Pancreas (tissue), 10 donors: ENCODE data around the gene DOLK. TPM values are rescaled to one million over a fixed set of nuclear protein-coding genes. Genes with fewer than 3 reads are reported as not detected.

Experiments
- ATAC-seq, 4 donors: fragments of 200-7000 bp; cut with Tn5 transposase; one replicate each; pipeline versions ENCODE4 v1.8.0 to v1.9.1; 2020; ENCODE audit warnings: mild to moderate bottlenecking in 4 of 4, moderate library complexity in 4 of 4
- DNase-seq, 6 donors: peaks; one replicate each; pipeline ENCODE4 v3.0.0-alpha.2; 2020
- FAIRE-seq: peaks from 2 replicates; lab custom pipeline; 2012; peaks lifted over from hg19 to GRCh38; lab: Jason Lieb, UNC
- H3K27ac ChIP-seq, 4 donors: fragments of 200-600 bp; sonication (generic); 1 replicate in 3 of 4; 2 replicates in 1 of 4; pipeline versions ENCODE4 v1.5.0 to v1.8.0; 2020
- H3K27me3 ChIP-seq, 4 donors: fragments of 200-600 bp; one replicate each; pipeline ENCODE4 v1.8.0; 2021
- H3K36me3 ChIP-seq, 3 donors: fragments of 200-600 bp; sonication (generic) in 1 of 3; one replicate each; pipeline versions ENCODE4 v1.5.0 to v1.8.0; 2020 to 2021
- H3K4me1 ChIP-seq, 3 donors: fragments of 200-600 bp; one replicate each; pipeline ENCODE4 v1.8.0; 2021
- H3K4me3 ChIP-seq, 4 donors: fragments of 200-600 bp; sonication (generic) in 2 of 4; one replicate each; pipeline versions ENCODE4 v1.5.0 to v1.8.0; 2020 to 2021
- H3K9me3 ChIP-seq, 4 donors: fragments of 200-600 bp; one replicate each; pipeline ENCODE4 v1.8.0; 2021
- CTCF ChIP-seq, 4 donors: fragments of 200-600 bp; sonication (generic) in 3 of 4; IDR thresholded peaks; one replicate each; pipeline versions ENCODE4 v1.5.0 to v1.8.0; 2021; ENCODE audit warnings: antibody characterized with exemption in 4 of 4
- WGBS, 2 donors: extraction: QIAGEN DNeasy Blood & Tissue Kit; methylation state at CpG; one replicate each; pipeline ENCODE4 v1.1.7; 2013; 5-methylcytosine and 5-hydroxymethylcytosine counted together
- intact Hi-C, 3 donors: fragments of 100-400 bp; cut with DNase I; formaldehyde crosslinking; loops; one replicate each; pipeline versions ENCODE4 v1.11.1 to v1.14.2; 2022
- polyA plus RNA-seq, 2 donors: library from polyadenylated mRNA; stranded (reverse); fragments of 200-250 nt; gene quantifications; one replicate each; pipeline ENCODE4 v1.2.3, GENCODE V29; 2013
- total RNA-seq, 6 donors: library from RNA; stranded (reverse); fragmentation: NEBNext Ultra II Directional in 4 of 6; extraction: Animal tissue kit (Norgen Biotek cat#: 25700) in 4 of 6; gene quantifications; one replicate each; pipeline versions ENCODE4 v1.2.1 to v1.2.4, GENCODE V29; 2021 to 2023
- donor health status: healthy with polysubstance abuse.
- donor health status: DM: no; HTN: no; CAD: no; lungs with moderate emphysema.
- donor health status: DM: no; HTN: no; CAD: no.
- donor health status: control.
- donor health status: control.
- donor health status: Bipolar disorder and iron deficiency.
- donor health status: DM: yes; HTN: yes; CAD: no.
- donor health status: DM: no; HTN: no; CAD: no.
- donor health status: DM: no; HTN: no; CAD: no.
- donor health status: DM: yes; HTN: yes; CAD: no.

Gene DOLK
- total RNA-seq (1 to 10 TPM; 5.7 to 8.2 (median 6.6) TPM), polyA plus RNA-seq (1 to 10 TPM; 5.4 to 8.5 TPM)

GRCh38 chr9:128947527-128948301 is at the start of gene DOLK, which contains the start of gene NUP188:
Gene DOLK, minus strand, starts transcription at chr9:128947603. Its CDS starts 300 bp downstream, at chr9:128947303.
Gene NUP188, plus strand, starts transcription at chr9:128947699. Its CDS starts 21 bp downstream, at chr9:128947720.
- Histone ChIP-seq H3K27ac (peak within 1 kb of the TSS; percentile 71 to 92 (median 81)), H3K27me3 (no peaks in the 10 kb centered on the region), H3K36me3 (no peaks in the 10 kb centered on the region), H3K4me1 (peaks cover 0 to 7% (median 0%) of the 10 kb centered on the region in 3 donors), H3K9me3 (no peaks in the 10 kb centered on the region), H3K4me3 (peak within 1 kb of the TSS; percentile 74 to 92 (median 86))
- FAIRE-seq (no peak), DNase-seq (peak; percentile 95 to 100 (median 98)), ATAC-seq (peak; percentile 92 to 98 (median 94))
- WGBS, 2 donors, result 1% methylated on average over 77 to 86 of the region's 86 CpGs
- intact Hi-C loops, result no loop called here
- no peak for TF ChIP-seq CTCF (IDR thresholded peaks at IDR 0.05)

GRCh38 chr9:128995791-128996190 is 48.4 kb upstream of the DOLK start:
- Histone ChIP-seq H3K27me3 (no peaks in the 10 kb centered on the region), H3K4me1 (no peaks in the 10 kb centered on the region), H3K4me3 (no peak overlapping the region), H3K36me3 (peaks cover 0 to 57% (median 50%) of the 10 kb centered on the region in 3 donors), H3K27ac (no peak overlapping the region), H3K9me3 (no peaks in the 10 kb centered on the region)
- FAIRE-seq (no peak), ATAC-seq (no peak), DNase-seq (no peak)
- WGBS, 2 donors, result 94 to 97% methylated on average over 5 of the region's 5 CpGs
- intact Hi-C loops, result no loop called here
- TF ChIP-seq CTCF (IDR thresholded peaks at IDR 0.05), result no peak

- Histone ChIP-seq H3K4me1 (no peaks in the 10 kb centered on the region), H3K27me3 (no peaks in the 10 kb centered on the region), H3K4me3 (no peak overlapping the region), H3K9me3 (no peaks in the 10 kb centered on the region), H3K36me3 (peaks cover 0 to 56% (median 32%) of the 10 kb centered on the region in 3 donors), H3K27ac (no peak overlapping the region)
- FAIRE-seq, result no peak
- intact Hi-C loops, result no loop called here
- TF ChIP-seq CTCF (IDR thresholded peaks at IDR 0.05), result no peak
- peak in 2 of 4 donors; percentile 47 to 57 for ATAC-seq
- 73% methylated on average over 7 of the region's 7 CpGs for WGBS, 2 donors
- DNase-seq, result peak in 1 of 6 donors; percentile 11
Measured at GRCh38 chr9:128992995-128993394, 45.6 kb upstream of the DOLK start.

GRCh38 chr9:128987805-128988204 is 40.4 kb upstream of the DOLK start:
- no peaks in the 10 kb centered on the region for H3K27me3 ChIP-seq
- no peak overlapping the region for H3K27ac ChIP-seq
- intact Hi-C loops, result no loop called here
- DNase-seq (no peak), FAIRE-seq (no peak), ATAC-seq (no peak)
- no peaks in the 10 kb centered on the region for H3K9me3 ChIP-seq
- H3K4me1 ChIP-seq, result no peaks in the 10 kb centered on the region
- peaks cover 3 to 69% (median 14%) of the 10 kb centered on the region in 3 donors for H3K36me3 ChIP-seq
- 92 to 97% methylated on average over 5 of the region's 5 CpGs for WGBS, 2 donors
- TF ChIP-seq CTCF (IDR thresholded peaks at IDR 0.05), result no peak
- no peak overlapping the region for H3K4me3 ChIP-seq

GRCh38 chr9:128986671-128987070 is 39.3 kb upstream of the DOLK start:
- DNase-seq (no peak), FAIRE-seq (no peak), ATAC-seq (no peak)
- Histone ChIP-seq H3K36me3 (peaks cover 4 to 76% (median 18%) of the 10 kb centered on the region in 3 donors), H3K27ac (no peak overlapping the region), H3K9me3 (no peaks in the 10 kb centered on the region), H3K4me1 (no peaks in the 10 kb centered on the region), H3K4me3 (no peak overlapping the region), H3K27me3 (no peaks in the 10 kb centered on the region)
- no peak for TF ChIP-seq CTCF (IDR thresholded peaks at IDR 0.05)
- WGBS, 2 donors, result 79 to 87% methylated on average over 5 of the region's 5 CpGs
- intact Hi-C loops, result no loop called here
